Measurements from ENCODE around the gene DSTYK.

- TF ChIP-seq CTCF (IDR thresholded peaks at IDR 0.05): no peak
- TF ChIP-seq POLR2A (IDR thresholded peaks at IDR 0.05): no peak
These were observed 14.6 kb upstream of the DSTYK start for GRCh38 chr1:205225901-205226765.

Data from uterus (tissue), 2 donors.